Measurements from ENCODE around the gene SPTB.

SPTB gene

DNA sequence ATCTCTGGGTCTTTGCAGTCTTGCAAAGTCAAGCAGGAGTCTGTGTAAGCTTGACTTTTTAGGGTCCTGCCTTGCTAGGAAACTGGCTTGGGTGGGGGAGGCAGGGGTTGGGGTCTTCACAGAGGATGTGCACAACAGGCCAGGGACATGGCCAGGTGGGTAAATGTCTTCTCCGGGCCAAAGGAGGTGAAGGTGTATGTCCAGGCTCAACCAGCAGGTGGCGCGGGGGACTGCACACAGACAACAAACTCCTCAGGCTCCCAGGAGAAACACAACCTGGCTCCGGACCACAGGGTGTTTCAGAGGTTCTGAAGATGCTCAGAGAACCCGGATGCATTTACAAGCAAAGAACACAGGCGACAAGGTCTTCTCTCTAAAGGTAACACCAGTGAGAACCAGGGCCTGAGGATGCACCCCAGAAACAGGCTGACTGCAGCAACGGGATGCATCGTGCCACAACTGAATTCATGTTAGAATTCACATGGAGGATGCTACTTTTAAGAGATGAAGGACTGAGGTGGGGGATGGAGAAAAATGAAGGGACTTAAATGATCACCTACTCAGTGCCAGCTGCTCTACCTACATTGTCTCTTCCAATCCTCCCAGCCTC is 119.5 kb downstream of the SPTB start:
- peak; percentile 82 for DNase-seq (ENCODE audit: extremely low spot score)
- CTCF ChIA-PET = interaction anchor here (0.6 to 1.8 kb wide), 4 partner anchors 9 to 149 kb away, joined by 3 read pairs; no protein-coding TSS in a partner anchor
- no peak for TF ChIP-seq SP1 (IDR thresholded peaks at IDR 0.05)
- no peak for TF ChIP-seq ARNT (IDR thresholded peaks at IDR 0.05)
- TF ChIP-seq, protein P1, sequence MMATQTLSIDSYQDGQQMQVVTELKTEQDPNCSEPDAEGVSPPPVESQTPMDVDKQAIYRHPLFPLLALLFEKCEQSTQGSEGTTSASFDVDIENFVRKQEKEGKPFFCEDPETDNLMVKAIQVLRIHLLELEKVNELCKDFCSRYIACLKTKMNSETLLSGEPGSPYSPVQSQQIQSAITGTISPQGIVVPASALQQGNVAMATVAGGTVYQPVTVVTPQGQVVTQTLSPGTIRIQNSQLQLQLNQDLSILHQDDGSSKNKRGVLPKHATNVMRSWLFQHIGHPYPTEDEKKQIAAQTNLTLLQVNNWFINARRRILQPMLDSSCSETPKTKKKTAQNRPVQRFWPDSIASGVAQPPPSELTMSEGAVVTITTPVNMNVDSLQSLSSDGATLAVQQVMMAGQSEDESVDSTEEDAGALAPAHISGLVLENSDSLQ (IDR thresholded peaks at IDR 0.05) = no peak
- TF ChIP-seq LEF1 (IDR thresholded peaks at IDR 0.05; ENCODE audit: borderline replicate concordance) = no peak
- TF ChIP-seq BHLHE40 (IDR thresholded peaks at IDR 0.05; ENCODE audit: borderline replicate concordance) = no peak
- TF ChIP-seq FOXK2 (IDR thresholded peaks at IDR 0.05) = no peak
- no peak for TF ChIP-seq FOXM1 (IDR thresholded peaks at IDR 0.05; ENCODE audit: borderline replicate concordance)
- TF ChIP-seq CTBP1 (IDR thresholded peaks at IDR 0.05; ENCODE audit: borderline replicate concordance) = no peak
- TF ChIP-seq TARDBP (IDR thresholded peaks at IDR 0.05) = no peak
- no peak for TF ChIP-seq ELF4 (IDR thresholded peaks at IDR 0.05)
- no peak for TF ChIP-seq FOXA1 (IDR thresholded peaks at IDR 0.05)
- TF ChIP-seq HDGF (IDR thresholded peaks at IDR 0.05; ENCODE audit: borderline replicate concordance) = no peak
- no peak for TF ChIP-seq L3MBTL2 (conservative IDR thresholded peaks at IDR 0.05)
- no peak for TF ChIP-seq NFRKB (IDR thresholded peaks at IDR 0.05)
- TF ChIP-seq ZNF384 (IDR thresholded peaks at IDR 0.05) = no peak
- no peak for TF ChIP-seq SUZ12 (IDR thresholded peaks at IDR 0.05)
- POLR2A ChIA-PET = no interaction called here

DNA sequence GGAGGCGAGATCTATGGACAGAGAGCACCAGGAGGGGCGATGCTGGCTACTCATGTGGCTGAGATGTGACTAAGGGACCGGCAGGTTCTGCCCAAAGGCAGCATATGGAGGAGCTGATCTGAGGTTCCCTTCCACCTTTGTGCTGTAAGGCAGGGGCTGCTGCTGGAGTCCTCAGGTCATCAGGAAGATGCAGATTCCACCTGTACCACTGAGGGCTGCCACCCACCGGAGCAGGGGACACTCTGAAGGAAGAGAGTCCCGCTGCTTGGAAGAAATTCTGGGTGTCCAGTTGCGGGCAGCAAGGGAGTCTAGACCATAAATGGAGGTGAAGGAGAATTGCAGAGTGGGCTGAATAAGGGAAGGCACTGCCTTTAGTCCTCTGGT is 120.2 kb downstream of the SPTB start:
- DNase-seq (ENCODE audit: extremely low spot score) = no peak
- POLR2A ChIA-PET = interaction anchor here (1.2 kb wide), 1 partner anchor 52 kb away, joined by 3 read pairs; no protein-coding TSS in a partner anchor
- no peak for TF ChIP-seq SUZ12 (IDR thresholded peaks at IDR 0.05)
- no peak for TF ChIP-seq FOXA1 (IDR thresholded peaks at IDR 0.05)
- no peak for TF ChIP-seq SP1 (IDR thresholded peaks at IDR 0.05)
- TF ChIP-seq HDGF (IDR thresholded peaks at IDR 0.05; ENCODE audit: borderline replicate concordance) = no peak
- TF ChIP-seq CTBP1 (IDR thresholded peaks at IDR 0.05; ENCODE audit: borderline replicate concordance) = no peak
- TF ChIP-seq ARNT (IDR thresholded peaks at IDR 0.05) = no peak
- no peak for TF ChIP-seq TARDBP (IDR thresholded peaks at IDR 0.05)
- TF ChIP-seq ELF4 (IDR thresholded peaks at IDR 0.05) = no peak
- TF ChIP-seq ZNF384 (IDR thresholded peaks at IDR 0.05) = no peak
- no peak for TF ChIP-seq FOXM1 (IDR thresholded peaks at IDR 0.05; ENCODE audit: borderline replicate concordance)
- no peak for TF ChIP-seq BHLHE40 (IDR thresholded peaks at IDR 0.05; ENCODE audit: borderline replicate concordance)
- no peak for TF ChIP-seq LEF1 (IDR thresholded peaks at IDR 0.05; ENCODE audit: borderline replicate concordance)
- no peak for TF ChIP-seq L3MBTL2 (conservative IDR thresholded peaks at IDR 0.05)
- TF ChIP-seq, protein P1 (IDR thresholded peaks at IDR 0.05) = no peak
- no peak for TF ChIP-seq NFRKB (IDR thresholded peaks at IDR 0.05)
- no peak for TF ChIP-seq FOXK2 (IDR thresholded peaks at IDR 0.05)
- CTCF ChIA-PET = interaction anchor here (0.6 kb wide), 1 partner anchor 84 kb away, joined by 3 read pairs; no protein-coding TSS in a partner anchor

DNA sequence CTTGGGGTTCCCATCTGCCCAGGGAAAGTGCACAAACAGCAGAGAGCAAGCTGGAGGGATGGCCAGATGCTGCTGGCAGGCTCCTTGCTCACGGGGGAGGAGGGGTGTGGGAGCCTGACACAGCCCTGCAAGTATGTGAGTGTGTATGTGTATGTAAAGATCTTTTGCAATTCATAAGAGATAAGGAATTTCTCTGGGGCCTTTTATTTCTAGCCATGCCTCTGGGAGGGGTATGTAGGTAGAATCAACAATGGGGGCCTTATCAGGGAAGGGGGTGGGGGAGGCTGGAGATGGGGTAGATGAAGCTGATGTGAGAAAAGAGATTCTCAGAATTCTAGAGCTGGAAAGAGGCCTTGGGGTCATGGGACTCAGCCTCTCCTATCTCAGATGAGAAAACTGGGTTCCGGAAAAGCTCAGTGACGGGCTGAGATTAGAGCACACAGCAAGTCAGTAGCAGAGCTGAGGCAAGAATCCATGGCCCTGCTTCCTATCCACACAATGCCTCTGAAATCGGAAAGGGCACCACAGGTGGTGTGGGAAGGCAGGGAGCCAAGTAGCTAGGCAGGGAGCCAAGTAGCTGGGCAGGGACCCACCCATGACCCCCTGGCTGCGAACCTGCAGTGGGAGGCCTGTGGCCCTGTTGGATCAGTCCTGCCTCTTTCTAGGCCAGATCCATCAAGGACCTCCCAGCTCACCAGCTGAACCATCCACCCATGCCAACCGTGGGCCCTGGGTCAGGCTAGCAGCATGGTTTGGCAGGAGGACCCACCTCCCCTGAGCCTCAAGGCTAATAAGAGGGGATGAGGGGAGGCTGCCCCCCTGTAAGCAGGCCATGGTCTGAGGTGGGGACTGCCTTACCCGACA is 120.8 kb downstream of the SPTB start:
- DNase-seq (ENCODE audit: extremely low spot score) = no peak
- POLR2A ChIA-PET = interaction anchor here (1.2 kb wide), 1 partner anchor 51 kb away, joined by 3 read pairs; no protein-coding TSS in a partner anchor
- CTCF ChIA-PET = interaction anchor here (0.6 to 0.8 kb wide), 3 partner anchors 9 to 84 kb away, joined by 3 to 6 read pairs (median 4); no protein-coding TSS in a partner anchor
- TF ChIP-seq NFRKB (IDR thresholded peaks at IDR 0.05) = no peak
- no peak for TF ChIP-seq SP1 (IDR thresholded peaks at IDR 0.05)
- no peak for TF ChIP-seq FOXM1 (IDR thresholded peaks at IDR 0.05; ENCODE audit: borderline replicate concordance)
- no peak for TF ChIP-seq TARDBP (IDR thresholded peaks at IDR 0.05)

DNA sequence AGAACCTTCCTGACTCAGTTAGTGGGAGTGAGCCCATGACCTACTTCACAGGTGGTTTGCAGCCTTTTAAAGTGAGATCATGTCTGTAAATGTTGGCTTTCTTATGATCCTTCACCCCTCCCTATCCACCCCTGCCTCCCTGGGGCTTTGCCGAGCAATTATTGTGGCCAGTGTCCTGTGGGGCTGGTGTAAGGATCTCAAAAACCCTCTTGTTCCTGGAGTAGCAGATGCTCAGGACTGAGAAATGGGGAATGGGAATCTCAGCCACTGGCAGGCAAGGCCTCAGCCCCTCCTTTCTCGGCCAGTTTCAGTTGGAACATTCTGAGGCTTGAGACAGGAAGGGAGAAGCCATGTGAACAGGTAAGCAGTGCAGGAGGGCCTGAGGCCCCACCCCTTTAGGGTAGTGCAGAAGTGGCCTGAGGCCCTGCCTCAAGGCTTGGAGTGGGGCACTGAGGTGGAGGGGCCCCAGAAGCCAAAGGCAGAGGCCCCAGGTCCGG is 121.6 kb downstream of the SPTB start:
- ChIA-PET POLR2A (interaction anchor here (0.6 to 1.2 kb wide), 2 partner anchors 51 to 54 kb away, joined by 3 read pairs; partner anchors contain the start of gene PLEKHG3), CTCF (interaction anchor here (0.8 kb wide), 1 partner anchor 8 kb away, joined by 6 read pairs; no protein-coding TSS in a partner anchor)
- no peak for TF ChIP-seq FOXM1 (IDR thresholded peaks at IDR 0.05; ENCODE audit: borderline replicate concordance)
- no peak for TF ChIP-seq SP1 (IDR thresholded peaks at IDR 0.05)
- no peak for TF ChIP-seq FOXK2 (IDR thresholded peaks at IDR 0.05)
- no peak for TF ChIP-seq LEF1 (IDR thresholded peaks at IDR 0.05; ENCODE audit: borderline replicate concordance)
- TF ChIP-seq ELF4 (IDR thresholded peaks at IDR 0.05) = no peak
- TF ChIP-seq NFRKB (IDR thresholded peaks at IDR 0.05) = no peak
- TF ChIP-seq ARNT (IDR thresholded peaks at IDR 0.05) = no peak
- no peak for TF ChIP-seq TARDBP (IDR thresholded peaks at IDR 0.05)
- TF ChIP-seq BHLHE40 (IDR thresholded peaks at IDR 0.05; ENCODE audit: borderline replicate concordance) = no peak
- no peak for TF ChIP-seq SUZ12 (IDR thresholded peaks at IDR 0.05)
- no peak for TF ChIP-seq L3MBTL2 (conservative IDR thresholded peaks at IDR 0.05)
- TF ChIP-seq ZNF384 (IDR thresholded peaks at IDR 0.05) = no peak
- TF ChIP-seq CTBP1 (IDR thresholded peaks at IDR 0.05; ENCODE audit: borderline replicate concordance) = no peak
- DNase-seq (ENCODE audit: extremely low spot score) = no peak

DNA sequence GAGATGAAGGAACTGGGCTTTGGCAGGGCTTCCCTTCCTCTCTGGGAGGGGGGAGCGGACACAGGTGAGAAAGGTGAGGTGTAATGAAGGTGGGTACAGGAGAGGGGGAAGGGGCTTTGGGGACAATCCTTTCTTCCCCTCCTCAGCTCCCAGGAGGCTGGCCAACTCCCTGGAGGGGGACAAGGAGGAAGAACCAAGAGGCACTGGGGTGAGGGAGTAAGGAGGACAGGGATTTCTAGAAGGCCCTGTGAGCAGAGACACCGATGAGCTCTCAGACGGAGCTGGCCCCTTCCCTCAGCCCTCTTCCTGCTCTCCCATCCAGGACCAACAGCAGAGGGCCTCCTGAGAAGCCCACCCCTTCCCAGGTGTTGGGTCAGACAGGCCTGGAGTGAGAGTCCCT is 122.1 kb downstream of the SPTB start:
- ChIA-PET POLR2A (interaction anchor here (0.6 kb wide), 1 partner anchor 53 kb away, joined by 3 read pairs; the partner anchor contains the start of gene PLEKHG3), CTCF (no interaction called here)
- no peak for TF ChIP-seq SUZ12 (IDR thresholded peaks at IDR 0.05)
- DNase-seq (ENCODE audit: extremely low spot score) = no peak

DNA sequence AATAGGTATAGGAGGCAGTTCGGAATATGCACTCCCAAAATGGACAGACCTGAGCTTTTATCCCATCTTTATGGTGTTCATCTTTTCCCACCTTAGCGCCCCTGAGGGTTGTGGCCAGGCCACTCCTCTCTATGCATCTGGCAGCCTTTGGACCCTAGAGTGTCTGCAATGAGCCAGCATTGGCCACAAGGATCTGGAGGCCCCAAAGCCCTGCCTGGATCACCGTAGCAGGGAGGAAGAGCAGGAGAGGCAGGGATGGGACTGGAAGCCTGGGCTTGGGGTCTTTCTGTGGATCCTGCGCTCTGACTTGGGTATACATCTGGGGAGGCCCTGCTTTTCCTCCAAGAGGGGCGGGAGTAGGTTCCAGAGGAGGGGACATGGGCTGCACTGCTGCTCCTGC is 123.0 kb downstream of the SPTB start:
- CTCF ChIA-PET = no interaction called here
- no peak for TF ChIP-seq ELF4 (IDR thresholded peaks at IDR 0.05)
- TF ChIP-seq SUZ12 (IDR thresholded peaks at IDR 0.05) = no peak
- TF ChIP-seq FOXK2 (IDR thresholded peaks at IDR 0.05) = no peak
- POLR2A ChIA-PET = no interaction called here
- DNase-seq (ENCODE audit: extremely low spot score) = no peak
